DOHH2 (cell line): ENCODE measurements around the gene NINJ2.

Experiments used
- EZH2phosphoT487 ChIP-seq: fragments of 200-600 bp; sonication (generic); IDR thresholded peaks from 2 replicates; pipeline ENCODE4 v1.6.1; 2017; ENCODE audit warnings: borderline replicate concordance, mild to moderate bottlenecking, antibody characterized with exemption, low read length, moderate library complexity, mixed read lengths
- TF ChIP-seq, protein P1 (sequence below): fragments of 200-600 bp; sonication (generic); IDR thresholded peaks from one replicate; pipeline ENCODE4 v1.5.1; 2014; ENCODE audit warnings: antibody characterized with exemption, mild to moderate bottlenecking, low read depth, low read length; ENCODE audit not compliant: poor library complexity, severe bottlenecking

DNA sequence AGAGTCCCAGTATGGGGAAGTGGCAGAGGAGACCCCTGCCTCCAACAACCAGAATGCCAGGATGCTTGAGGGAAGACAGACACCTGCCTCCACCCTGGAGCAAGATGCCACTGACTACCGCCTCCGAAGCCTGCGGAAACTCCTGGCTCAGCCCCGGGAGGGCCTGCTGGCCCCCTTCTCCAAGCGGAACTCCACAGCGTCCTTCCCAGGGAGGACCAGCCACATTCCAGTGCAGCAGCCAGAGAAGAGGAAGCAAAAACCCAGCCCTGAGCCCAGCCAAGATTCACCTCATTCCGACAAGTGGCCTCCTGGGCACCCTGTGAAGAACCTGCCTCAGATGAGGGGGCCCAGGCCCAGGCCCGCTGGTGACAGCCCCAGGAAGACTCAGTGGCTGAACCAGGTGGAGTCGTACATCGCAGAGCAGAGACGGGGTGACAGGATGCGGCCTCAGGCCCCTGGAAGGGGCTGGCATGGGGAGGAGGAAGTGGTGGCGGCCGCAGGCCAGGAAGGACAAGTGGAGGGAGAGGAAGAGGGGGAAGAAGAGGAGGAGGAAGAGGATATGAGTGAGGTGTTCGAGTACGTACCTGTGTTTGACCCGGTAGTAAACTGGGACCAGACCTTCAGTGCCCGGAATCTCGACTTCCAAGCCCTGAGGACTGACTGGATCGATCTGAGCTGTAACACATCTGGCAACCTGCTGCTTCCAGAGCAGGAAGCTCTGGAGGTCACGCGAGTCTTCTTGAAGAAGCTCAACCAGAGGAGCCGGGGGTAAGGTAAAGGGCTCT, 109.8 kb downstream of the NINJ2 start:
- TF ChIP-seq, protein P1, sequence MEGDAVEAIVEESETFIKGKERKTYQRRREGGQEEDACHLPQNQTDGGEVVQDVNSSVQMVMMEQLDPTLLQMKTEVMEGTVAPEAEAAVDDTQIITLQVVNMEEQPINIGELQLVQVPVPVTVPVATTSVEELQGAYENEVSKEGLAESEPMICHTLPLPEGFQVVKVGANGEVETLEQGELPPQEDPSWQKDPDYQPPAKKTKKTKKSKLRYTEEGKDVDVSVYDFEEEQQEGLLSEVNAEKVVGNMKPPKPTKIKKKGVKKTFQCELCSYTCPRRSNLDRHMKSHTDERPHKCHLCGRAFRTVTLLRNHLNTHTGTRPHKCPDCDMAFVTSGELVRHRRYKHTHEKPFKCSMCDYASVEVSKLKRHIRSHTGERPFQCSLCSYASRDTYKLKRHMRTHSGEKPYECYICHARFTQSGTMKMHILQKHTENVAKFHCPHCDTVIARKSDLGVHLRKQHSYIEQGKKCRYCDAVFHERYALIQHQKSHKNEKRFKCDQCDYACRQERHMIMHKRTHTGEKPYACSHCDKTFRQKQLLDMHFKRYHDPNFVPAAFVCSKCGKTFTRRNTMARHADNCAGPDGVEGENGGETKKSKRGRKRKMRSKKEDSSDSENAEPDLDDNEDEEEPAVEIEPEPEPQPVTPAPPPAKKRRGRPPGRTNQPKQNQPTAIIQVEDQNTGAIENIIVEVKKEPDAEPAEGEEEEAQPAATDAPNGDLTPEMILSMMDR = no peak
- TF ChIP-seq EZH2phosphoT487 = no peak
